HG03025 (cell line): ENCODE data around the gene DPPA2.
"Not testable (repeated sequence)": the region's sequence is repeated elsewhere in the genome, so short reads cannot be mapped to it uniquely, and the experiment has no call there.

Experiments used
- ATAC-seq: cut with Tn5 transposase; IDR thresholded peaks from one replicate; pipeline ENCODE4 v1.9.1; 2021; ENCODE audit warnings: mild to moderate bottlenecking, moderate library complexity; ENCODE audit not compliant: unreplicated experiment, low FRiP score

The DPPA2 gene, protein sequence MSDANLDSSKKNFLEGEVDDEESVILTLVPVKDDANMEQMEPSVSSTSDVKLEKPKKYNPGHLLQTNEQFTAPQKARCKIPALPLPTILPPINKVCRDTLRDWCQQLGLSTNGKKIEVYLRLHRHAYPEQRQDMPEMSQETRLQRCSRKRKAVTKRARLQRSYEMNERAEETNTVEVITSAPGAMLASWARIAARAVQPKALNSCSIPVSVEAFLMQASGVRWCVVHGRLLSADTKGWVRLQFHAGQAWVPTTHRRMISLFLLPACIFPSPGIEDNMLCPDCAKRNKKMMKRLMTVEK

DNA sequence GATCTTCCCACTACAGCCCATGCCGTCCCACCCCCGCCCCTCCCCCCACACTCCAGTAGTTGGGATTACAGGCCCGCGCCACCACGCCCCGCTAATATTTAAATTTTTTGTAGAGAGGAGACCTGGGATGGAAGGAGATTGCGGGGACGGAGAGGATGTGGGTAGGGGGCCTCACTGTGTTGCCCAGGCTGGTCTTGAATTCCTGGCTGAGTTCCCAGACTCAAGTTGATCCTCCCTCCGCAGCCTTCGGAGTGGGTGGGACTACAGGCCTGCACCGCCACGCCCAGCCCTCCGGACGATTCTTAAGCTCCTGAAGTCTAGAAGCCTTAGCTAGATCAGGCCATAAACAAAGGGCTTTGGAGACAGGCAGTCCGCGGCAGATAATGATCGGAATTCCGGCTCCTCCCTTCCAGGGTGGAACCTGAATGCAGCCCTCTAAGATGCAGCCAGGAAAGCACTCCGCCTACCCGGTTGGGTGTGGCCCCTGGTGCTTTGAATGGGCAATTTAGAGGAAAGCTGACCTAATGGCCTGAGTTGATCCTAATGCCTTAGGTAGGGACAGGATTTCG lies at the start of gene DPPA2:
Gene DPPA2, minus strand, starts transcription at position 356 of the 569 bp plus-strand sequence. CDS start 1,975 bp downstream, outside the sequence.
- ATAC-seq, result no peak

DNA sequence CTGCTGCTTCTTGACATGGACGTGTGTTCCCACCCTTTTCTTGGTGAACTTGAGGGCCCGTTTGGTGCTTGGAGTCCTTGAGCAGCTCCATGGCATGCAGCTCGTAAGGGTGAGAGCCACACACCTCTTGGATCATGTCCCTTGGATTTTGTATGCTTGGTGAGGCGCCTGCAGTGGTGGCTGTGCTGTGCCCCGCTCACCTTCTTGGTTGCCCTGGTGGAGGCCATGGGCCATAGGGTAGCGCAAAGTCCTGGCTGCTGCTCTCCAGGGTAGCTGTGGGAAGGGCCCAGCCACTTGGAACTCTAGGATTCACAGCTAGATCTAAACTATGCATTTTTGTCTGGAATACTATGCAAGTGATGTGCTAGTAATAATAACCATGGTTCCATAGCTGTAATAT lies 47.8 kb upstream of the DPPA2 start:
- ATAC-seq, result no peak

DNA sequence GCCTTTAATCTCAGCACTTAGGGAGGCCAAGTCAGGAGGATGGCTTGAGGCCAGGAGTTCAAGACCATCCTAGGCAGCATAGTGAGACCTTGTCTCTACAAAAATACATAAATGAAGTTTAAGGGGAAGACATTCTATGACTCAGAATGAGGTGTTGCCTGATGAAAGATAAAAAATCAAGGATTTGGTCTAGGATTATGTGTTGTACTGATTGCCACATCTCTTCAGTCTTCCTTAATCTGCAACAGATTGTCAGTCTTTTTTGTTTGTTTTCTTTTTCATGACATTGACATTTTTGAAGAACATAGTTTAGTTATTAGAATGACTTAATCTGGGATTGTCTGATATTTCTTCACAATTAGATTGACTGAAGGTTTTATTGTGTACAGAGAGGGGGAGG lies 47.3 kb upstream of the DPPA2 start:
- no peak for ATAC-seq

DNA sequence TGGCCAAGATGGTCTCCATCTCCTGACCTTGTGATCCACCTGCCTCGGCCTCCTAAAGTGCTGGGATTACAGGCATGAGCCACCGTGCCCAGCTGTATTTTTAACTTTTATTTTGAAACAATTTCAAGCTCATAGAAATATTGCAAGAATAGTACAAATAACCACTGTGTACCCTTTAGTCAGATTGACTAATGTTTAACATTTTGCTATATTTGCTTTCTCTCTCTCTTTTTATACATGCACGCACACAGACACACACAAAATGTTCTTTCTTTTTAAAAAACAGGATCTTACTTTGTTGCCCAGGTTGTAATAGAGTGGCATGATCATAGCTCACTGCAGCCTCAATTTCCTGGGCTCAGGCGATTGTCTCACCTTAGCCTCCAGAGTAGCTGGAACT lies 46.5 kb upstream of the DPPA2 start:
- ATAC-seq, result no peak

DNA sequence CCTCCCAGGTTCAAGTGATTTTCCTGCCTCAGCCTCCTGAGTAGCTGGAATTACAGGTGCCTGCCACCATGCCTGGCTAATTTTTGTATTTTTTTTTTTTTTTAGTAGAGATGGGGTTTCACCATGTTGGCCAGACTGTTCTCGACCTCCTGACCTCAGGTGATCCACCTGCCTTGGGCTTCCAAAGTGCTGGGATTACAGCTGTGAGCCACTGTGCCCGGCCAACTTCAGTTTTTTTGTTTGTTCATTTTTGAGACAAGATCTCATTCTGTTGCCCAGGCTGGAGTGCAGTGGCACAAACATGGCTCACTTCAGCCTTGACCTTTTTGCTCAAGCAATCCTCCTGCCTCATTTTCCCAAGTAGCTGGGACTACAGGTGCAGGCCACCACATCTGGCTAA lies 42.5 kb upstream of the DPPA2 start:
- ATAC-seq, result not testable (repeated sequence)

DNA sequence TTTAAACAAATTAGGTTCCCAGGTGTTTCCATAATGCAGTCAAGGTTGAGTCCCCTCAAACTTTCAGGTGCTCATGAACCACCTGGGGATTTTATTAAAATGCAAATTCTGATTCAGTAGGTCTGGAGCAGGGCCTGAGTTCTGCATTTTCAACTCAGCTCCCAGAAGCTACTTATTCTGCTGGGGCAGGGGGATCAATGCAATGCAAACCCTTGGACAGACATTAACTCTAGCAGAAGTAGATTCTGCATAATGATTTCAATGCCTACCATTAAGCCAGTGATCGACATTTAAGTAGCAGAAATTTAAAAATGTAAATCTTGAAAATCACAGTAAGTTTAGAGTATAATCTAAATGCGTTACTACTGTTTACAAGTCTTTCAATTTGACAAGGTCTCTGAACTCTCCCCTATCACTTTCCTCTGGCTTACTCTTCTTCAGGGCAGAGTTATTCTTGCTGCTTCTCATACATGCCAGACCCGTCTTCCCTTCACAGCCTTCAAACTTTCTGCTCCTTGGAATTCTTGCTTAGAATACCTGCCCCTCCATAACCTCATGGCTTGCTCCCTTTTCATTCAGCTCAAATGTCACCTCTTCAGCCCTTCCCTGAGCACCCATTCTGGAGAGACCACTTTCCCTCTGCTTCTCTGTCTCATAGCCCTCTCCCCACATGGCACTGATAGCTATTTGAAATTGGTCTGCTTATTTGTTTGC lies 40.3 kb upstream of the DPPA2 start:
- no peak for ATAC-seq

DNA sequence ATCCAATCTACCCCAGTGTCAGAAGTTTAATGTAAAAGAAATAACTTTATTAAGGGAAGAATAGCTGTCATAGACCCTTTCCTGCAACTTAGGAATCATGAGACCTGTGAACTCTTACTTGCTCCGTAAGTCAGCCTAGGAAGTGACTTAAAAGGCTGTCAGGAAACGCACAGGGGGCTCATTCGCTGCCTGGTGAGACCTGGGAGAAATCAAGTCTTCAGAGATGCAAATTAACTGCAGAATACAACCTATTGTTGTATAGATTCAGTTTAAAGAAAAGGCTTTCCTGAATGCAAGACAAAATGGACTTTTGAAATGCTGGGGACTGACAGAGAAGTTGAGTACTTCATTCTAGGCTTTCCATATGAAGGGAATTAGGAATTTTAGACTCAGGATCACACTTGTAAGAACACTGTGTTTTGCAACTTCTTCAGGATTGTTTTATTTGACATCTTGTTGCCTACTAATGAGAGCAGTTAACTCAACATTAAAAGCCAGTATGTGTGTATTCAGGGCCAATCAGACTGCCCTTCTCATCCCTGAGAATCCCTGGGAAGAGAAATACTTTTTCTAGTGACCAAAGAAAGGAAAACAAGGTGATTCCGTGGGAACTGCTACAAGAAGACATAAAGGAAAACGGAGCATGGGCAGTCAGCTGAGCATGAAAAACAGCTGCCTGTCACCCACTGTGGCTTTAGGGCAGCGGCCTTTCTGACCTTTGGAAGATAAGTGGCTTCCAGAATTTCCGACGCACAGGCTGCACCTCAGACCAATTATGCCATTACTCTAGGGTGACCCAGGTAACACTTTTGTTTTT lies 39.5 kb upstream of the DPPA2 start:
- ATAC-seq, result no peak

DNA sequence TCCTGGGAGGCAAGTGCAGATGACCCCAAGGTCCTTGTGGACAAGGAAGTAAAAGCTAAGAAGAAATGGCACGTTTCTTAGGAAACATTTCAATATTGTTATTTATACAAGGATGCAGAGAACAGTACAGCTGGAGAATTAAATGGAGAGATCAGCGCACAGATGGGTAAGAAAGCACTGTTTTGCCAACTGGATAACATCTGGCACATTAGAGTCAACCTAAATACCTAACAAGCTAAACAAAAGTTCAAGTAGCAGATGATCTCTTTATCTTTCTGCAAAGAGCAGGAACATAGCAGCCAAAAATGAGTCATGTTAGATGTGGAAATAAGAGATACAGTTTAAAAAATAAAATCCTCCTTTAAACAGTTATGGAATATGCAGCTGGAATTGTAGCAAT lies 36.7 kb upstream of the DPPA2 start:
- ATAC-seq, result no peak

DNA sequence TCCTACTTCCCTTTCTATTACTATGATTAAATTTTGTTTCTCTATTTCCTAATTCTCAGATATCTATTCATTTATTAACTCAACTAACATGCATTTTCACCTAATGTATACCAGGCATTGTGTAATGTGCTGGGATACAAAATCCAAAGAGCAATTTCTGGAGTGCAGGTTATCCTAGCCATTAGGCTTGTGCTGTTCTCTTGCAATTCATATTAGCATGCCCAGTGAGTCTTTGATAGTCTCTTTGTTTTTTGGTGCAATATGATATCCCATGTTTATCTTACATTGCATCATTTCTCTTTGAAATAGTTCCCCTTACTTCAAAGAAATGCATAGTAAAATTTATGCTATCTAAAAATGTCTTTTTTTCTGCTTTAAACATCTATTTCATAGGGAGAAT lies 34.9 kb upstream of the DPPA2 start:
- ATAC-seq, result no peak

DNA sequence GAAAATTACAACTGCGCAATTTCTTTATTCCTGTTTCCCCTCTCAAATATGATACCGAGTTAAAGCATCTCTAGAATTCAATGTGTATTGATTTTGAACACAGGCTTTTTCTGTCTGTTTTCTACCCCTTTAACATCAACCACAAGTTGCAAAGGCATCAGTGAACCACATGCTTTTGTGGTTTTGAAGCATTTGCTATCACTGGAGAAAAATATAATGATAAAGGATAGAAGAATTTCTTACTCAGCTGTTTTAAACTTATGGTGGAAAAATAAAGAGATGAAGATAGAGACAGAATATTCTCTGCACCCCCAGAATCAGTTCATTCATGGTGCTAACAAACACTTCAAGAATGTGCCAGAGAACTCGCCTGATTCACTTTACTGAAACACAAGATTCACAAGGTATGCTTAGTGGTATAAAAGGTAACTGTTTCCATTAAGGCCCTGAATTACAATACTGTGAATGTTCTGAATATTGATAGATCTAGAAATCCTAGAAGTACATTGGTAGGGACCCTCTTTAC lies 30.5 kb upstream of the DPPA2 start:
- no peak for ATAC-seq

DNA sequence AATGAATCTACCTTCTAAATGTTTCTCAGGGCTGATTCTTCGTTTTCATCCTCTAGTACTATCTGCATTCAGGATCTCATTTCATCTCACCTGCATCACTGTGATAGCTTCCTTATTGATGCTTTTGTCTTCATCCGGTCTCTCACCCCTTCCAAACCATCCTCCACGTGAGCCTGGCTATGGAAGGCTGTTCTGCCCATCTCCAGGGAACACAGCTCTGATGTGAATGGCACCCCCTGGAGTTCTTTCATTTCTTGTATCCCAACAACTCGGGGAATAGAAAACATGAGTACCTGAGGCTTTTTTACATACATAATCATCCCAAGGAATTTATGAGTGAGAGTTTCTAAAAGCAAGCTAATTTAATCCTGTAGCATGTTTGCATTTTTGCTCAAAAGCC lies 29.8 kb upstream of the DPPA2 start:
- no peak for ATAC-seq

DNA sequence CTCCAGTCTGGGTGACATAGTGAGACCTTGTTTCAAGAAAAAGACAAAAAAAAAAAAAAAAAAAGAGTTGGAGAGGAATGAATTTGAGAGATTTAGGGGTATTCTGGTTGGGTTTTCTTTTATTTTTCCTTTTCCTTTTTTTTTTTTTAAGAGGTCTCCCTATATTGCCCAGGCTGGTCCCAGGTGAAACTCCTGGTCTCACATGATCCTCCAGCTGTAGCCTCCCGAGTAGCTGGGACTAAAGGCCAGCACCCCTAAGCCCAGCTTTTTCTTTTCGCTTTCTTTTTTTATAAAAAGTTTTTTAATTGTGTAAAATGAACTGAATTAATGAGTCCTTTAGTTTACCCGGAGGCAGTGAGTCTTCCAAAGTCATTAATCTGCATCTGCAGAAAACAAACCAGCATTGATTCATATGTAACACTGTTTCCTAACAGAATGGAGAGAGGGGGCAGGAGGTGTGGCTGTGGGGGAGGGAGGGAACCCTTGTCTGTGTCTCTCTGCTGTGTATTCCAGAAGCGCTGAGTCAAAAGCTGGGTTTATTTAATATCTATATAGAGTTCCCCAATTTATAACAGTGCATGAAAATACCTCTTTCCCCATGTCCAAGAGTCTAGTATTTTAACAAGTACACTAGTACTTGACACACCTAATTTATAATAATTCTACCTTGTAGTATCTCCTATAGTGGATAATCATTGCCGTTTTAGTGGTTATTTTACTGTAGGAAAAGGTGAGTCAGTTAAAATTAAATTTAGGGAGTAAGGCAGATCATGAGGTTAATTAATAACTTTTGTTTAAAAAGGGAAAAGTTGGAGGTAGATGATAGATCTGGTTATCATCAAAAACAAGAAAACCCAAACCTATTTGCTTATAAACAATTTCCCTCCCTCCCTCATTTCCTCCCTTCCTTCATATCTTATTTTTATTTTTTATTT lies 23.7 kb upstream of the DPPA2 start:
- ATAC-seq, result no peak

DNA sequence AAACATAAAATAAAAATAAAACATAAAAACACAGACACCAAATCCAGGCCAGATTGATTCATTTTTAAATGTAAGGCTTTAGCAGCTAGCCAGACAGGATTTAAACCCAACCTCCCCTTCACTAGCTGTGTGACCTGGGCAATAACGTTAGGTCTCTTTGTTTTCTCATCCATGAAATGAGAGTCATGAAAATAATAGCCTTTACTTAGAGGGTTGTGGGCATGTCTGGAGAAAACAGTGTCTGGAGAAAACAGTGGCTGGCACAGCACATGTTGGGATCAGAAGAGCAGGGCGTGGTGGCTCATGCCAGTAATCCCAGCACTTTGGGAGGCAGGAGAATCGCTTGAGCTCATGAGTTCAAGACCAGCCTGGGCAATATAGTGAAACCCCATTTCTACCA lies 22.9 kb upstream of the DPPA2 start:
- no peak for ATAC-seq

DNA sequence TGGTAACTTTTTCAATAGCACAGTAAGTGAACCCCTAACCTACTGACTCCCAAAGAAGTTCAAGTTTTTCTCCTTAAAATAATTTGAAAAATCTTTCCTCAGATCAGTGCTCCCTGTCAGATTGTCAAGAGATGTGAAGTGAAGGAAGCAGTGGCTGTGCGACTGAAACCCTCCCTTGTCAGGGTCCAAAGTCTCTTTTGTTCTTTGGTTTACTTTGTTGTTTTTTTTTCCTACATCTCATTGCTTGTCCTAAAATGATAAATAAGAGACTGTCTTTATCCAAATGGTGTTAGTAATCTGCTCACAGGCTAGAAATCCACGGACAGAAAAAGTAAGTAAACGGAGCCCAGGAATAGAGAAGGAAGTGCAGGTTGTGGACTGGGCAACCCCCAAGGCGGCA lies 22.0 kb upstream of the DPPA2 start:
- no peak for ATAC-seq

DNA sequence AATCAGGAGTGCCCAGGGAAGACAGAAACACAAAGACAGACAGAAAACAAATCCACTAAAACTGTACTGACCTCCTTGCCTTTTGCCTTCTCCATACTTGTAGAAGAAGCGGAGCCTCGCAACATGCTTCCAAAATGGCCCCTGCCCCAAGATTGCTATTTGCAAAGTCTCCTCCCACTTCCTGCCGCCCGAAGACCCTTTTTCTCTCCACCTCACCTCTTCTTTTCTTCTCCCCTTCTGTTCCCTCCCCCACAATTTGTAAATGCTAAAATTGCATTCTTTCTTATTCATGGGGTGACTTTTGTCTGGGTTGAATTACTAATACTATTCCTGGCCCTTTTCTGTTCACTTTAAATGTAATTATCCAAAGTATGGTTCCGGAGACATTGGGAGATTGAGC lies 21.1 kb upstream of the DPPA2 start, which contains the start of gene DPPA4:
Gene DPPA4, minus strand, starts transcription at position 154 of the 400 bp plus-strand sequence. Its CDS starts 29 bp downstream, at position 125.
- ATAC-seq, result no peak

DNA sequence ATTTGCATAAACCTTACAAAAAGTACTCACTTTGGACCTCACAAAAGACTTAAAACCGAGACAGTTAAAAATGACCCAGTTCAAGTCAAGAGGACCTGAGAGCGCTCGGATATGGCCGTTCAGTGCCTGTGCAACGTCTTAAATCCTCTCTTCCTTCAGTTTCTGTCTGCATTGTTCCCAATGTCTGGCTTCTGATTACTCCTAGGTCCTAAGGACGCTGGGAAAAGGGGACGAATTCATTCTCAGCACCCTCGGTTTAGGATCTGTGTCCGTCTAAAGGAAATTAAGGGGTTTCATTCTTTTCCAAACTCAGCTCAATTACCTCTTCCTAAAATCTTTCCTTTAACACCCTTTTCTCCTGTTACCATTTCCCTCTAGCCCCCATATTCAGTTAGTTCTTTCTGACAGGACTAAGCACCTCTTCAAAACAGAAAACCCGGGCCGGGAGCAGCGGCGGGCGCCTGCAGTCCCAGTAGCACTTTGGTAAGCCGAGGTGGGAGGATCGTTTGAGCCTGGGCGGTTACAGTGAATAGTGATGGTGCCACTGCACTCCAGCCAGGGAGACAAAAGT lies 20.1 kb upstream of the DPPA2 start:
- no peak for ATAC-seq

DNA sequence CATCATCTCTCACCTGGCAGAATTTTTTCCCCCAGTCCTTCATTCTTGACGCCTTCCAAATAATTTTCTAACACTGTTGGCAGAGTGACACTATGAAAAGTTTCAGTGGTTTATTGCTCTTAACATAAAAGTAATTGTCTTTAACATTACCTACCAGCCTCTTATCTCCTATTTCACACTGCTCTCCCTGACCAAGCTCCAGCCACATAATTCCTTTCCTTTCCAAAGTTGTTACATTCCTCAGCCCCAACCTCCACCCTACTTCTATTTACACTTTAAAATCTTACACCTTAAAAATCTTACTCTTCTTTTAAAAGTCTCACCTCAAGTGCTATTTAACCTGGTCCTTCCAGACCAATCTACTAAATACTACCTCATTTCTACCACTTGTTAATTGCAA lies 18.3 kb upstream of the DPPA2 start:
- ATAC-seq, result no peak

DNA sequence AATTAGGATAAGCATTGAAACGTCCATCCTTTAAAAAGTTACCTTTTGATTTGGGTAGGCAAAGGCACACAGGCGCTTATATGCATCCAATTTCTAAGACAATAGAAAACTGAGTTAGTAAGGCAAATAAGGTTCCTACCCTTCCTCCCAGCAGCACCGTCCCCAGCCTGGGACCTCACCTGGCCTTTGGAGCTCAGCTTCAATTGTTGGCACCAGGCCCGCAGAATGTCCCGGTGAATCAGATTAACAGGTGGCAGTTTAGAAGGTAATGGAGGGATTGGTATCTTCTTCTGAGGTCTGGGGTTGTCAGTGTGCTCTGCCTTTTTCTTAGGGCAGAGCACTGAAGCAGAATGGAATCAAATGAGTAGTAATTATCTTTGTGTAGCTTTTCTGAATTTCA lies 15.4 kb upstream of the DPPA2 start:
- no peak for ATAC-seq

DNA sequence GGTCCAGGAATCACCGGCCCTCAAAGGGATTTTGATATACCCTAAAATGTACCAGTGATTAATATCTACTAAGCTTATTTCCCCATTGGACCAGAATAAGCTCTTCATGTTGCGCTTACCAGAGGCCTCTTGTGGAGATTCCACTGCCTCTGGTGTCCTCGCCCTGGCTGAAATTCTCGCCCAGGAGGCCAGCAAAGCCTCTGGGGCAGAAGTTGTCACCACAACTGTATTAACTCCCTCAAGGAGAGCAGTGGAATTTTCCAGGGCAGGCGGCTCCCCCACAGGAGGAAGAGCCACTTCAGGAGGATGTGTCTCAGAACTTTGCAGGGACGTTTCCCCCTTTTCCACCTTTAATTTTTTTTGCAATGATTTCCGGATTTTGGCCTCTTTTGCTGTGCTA lies 14.1 kb upstream of the DPPA2 start:
- ATAC-seq, result no peak
